ENCODE results near the gene TMEM248.

DNA sequence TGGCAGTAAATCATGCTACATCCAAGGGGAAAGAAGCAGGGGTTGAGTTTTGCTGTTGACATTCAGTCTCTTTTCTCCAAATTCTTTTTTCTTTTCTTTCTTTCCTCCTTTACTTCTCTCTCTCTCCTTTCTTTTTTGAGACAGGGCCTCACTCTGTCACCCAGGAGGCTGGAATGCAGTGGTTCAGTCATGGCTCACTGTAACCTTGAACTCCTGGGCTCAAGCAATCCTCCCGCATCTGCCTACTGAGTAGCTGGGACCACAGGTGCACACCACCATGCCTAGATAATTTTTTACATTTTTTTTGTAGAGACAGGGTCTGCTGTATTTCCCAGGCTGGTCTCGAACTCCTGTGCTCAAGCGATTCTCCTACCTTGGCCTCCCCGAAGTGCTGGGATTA lies 39.2 kb downstream of the TMEM248 start:
- TF ChIP-seq, protein P1, sequence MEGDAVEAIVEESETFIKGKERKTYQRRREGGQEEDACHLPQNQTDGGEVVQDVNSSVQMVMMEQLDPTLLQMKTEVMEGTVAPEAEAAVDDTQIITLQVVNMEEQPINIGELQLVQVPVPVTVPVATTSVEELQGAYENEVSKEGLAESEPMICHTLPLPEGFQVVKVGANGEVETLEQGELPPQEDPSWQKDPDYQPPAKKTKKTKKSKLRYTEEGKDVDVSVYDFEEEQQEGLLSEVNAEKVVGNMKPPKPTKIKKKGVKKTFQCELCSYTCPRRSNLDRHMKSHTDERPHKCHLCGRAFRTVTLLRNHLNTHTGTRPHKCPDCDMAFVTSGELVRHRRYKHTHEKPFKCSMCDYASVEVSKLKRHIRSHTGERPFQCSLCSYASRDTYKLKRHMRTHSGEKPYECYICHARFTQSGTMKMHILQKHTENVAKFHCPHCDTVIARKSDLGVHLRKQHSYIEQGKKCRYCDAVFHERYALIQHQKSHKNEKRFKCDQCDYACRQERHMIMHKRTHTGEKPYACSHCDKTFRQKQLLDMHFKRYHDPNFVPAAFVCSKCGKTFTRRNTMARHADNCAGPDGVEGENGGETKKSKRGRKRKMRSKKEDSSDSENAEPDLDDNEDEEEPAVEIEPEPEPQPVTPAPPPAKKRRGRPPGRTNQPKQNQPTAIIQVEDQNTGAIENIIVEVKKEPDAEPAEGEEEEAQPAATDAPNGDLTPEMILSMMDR (IDR thresholded peaks at IDR 0.05) = no peak
- no peak for TF ChIP-seq POLR2A (IDR thresholded peaks at IDR 0.05)

Measured in adrenal gland (tissue), 5 donors.